ENCODE measurements around the gene NCR2.

The NCR2 gene, protein sequence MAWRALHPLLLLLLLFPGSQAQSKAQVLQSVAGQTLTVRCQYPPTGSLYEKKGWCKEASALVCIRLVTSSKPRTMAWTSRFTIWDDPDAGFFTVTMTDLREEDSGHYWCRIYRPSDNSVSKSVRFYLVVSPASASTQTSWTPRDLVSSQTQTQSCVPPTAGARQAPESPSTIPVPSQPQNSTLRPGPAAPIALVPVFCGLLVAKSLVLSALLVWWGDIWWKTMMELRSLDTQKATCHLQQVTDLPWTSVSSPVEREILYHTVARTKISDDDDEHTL

DNA sequence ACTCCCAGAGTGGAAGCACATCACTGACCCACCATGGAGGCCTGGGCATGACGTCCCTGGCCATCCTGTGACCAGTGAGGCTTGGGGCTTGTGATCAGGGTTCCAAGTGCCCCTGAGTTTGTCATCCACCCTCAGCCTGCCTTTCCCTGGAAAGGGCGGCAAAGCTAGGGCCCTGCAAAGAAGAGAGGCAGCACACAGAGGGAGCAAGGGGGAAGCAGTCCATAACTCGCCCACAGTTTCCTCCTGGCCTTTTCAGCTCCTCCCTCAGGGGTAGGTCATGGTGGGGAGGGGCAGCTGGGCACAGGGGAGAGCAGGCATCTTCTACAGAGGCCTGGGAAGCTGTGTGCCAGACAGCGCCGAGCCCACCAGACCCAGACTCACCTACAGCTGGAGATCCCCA lies at the start of gene NCR2:
TSS of gene NCR2 (plus strand) at position 313 of the 400 bp plus-strand sequence. CDS start 269 bp downstream, outside the sequence.
- H3K27ac ChIP-seq = no peak within 1 kb of the TSS
- TF ChIP-seq, protein P1, sequence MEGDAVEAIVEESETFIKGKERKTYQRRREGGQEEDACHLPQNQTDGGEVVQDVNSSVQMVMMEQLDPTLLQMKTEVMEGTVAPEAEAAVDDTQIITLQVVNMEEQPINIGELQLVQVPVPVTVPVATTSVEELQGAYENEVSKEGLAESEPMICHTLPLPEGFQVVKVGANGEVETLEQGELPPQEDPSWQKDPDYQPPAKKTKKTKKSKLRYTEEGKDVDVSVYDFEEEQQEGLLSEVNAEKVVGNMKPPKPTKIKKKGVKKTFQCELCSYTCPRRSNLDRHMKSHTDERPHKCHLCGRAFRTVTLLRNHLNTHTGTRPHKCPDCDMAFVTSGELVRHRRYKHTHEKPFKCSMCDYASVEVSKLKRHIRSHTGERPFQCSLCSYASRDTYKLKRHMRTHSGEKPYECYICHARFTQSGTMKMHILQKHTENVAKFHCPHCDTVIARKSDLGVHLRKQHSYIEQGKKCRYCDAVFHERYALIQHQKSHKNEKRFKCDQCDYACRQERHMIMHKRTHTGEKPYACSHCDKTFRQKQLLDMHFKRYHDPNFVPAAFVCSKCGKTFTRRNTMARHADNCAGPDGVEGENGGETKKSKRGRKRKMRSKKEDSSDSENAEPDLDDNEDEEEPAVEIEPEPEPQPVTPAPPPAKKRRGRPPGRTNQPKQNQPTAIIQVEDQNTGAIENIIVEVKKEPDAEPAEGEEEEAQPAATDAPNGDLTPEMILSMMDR (conservative IDR thresholded peaks at IDR 0.05) = no peak
- TF ChIP-seq ZFX (IDR thresholded peaks at IDR 0.05) = no peak

DNA sequence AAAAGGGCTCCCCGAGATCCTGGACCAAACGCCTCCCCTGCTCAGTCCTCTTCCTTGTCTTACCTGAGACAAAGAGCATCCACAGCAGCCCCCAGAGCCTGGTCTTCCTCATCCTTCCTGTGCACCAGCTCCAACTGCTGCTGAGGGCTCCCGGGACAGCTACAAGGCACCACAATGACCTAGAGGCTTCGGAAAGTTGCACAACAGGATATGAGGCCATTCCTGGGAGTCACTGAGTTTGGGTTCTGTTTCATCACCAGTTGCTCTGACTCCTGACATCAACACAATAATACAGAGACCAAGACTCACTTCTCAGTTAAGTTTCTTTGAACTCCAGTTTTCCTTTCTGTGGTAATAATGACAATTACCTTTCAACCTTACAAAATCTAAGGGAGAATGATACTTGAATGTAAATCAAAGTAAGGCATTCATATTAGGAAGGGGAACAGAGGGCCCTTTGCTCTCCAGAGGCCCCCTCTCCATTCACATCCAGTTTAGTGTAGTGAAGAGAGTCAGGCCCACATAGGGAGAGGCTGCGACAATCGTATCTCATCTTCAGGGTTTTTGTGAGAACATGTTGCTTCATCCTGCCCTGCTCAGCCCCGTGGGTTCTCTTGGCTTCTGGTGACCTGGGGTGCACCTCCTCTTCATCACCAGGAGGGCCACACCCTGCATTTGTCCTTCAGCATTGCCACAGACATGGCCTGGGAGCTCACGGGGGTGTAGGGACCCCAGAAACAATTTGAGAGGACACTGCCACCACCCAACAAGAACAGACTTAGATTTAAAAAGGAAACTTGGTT lies 48.7 kb upstream of the NCR2 start, which contains the start of gene TREM1:
TSS of gene TREM1 (minus strand) at position 139 of the 803 bp plus-strand sequence. CDS start at position 112, 27 bp downstream.
- TF ChIP-seq ZFX (IDR thresholded peaks at IDR 0.05) = no peak
- TF ChIP-seq, protein P1 (conservative IDR thresholded peaks at IDR 0.05) = no peak
- H3K27ac ChIP-seq = no peak within 1 kb of the TSS

- TF ChIP-seq ZFX (IDR thresholded peaks at IDR 0.05) = no peak
- TF ChIP-seq, protein P1 (conservative IDR thresholded peaks at IDR 0.05) = no peak
- no peak overlapping the region for H3K27ac ChIP-seq
These were observed 47.2 kb upstream of the NCR2 start for GRCh38 chr6:41288030-41288753.

DNA sequence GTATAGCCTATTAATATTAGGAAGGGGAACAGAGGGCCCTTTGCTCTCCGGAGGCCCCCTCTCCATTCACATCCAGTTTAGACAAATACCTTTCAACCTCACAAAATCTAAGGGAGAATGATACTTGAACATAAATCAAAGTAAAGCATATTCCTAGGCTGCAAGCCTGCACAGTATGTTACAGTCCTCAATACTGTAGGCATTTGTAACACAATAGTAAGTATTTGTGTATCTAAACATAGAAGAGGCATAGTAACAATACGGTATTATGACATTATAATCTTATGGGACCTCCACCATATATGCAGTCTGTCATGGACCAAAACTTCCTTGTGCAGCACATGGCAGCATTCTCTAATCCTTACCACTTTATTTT lies 46.7 kb upstream of the NCR2 start:
- H3K27ac ChIP-seq = no peak overlapping the region
- TF ChIP-seq, protein P1 (conservative IDR thresholded peaks at IDR 0.05) = no peak
- TF ChIP-seq ZFX (IDR thresholded peaks at IDR 0.05) = no peak

GRCh38 chr6:41289815-41290214 lies 45.6 kb upstream of the NCR2 start:
- no peak for TF ChIP-seq ZFX (IDR thresholded peaks at IDR 0.05)
- TF ChIP-seq, protein P1 (conservative IDR thresholded peaks at IDR 0.05) = no peak
- H3K27ac ChIP-seq = no peak overlapping the region

DNA sequence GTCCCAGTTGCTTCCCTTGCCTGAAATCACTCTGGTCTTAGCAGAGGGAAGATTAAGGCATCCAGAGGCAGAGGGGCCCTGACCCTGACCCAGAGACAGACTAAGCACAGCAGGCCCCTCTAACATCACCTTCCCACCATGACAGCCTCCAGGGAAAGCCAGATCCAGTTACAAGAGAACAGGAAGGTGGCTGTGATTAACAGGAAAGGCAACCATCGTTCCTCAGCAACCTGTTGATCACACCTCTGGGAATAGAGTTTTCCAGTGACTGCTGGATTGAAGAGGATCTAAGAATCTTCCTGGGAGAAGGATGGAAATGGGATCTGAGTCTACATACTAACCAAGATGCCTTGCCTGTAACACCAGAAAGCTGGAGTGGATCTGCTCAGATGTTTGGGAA lies 43.7 kb upstream of the NCR2 start:
- no peak for TF ChIP-seq ZFX (IDR thresholded peaks at IDR 0.05)
- TF ChIP-seq, protein P1 (conservative IDR thresholded peaks at IDR 0.05) = no peak
- no peak overlapping the region for H3K27ac ChIP-seq

Data from C4-2B (cell line).